Ascending aorta (tissue), 2 donors: ENCODE results near the gene VPS8. TPM values are rescaled to one million over a fixed set of nuclear protein-coding genes. Genes with fewer than 3 reads are reported as not detected.
"Not testable (repeated sequence)": the region's sequence is repeated elsewhere in the genome, so short reads cannot be mapped to it uniquely, and the experiment has no call there.

ENCODE experiments used
- DNase-seq, 2 donors: peaks; one replicate each; pipeline ENCODE4 v3.0.0-alpha.2; 2019; ENCODE audit warnings: low spot score in 2 of 2
- H3K27ac ChIP-seq, 2 donors: fragments of 200-600 bp; sonication (generic); one replicate each; pipeline ENCODE4 v1.5.1; 2016 to 2017; ENCODE audit warnings: mild to moderate bottlenecking in 1 of 2
- H3K27me3 ChIP-seq: fragments of 200-600 bp; sonication (generic); one replicate; pipeline ENCODE4 v1.5.1; 2017
- H3K36me3 ChIP-seq, 2 donors: fragments of 200-600 bp; sonication (generic); one replicate each; pipeline ENCODE4 v1.5.1; 2016
- H3K4me1 ChIP-seq, 2 donors: fragments of 200-600 bp; sonication (generic); one replicate each; pipeline ENCODE4 v1.5.1; 2016 to 2017; ENCODE audit warnings: mild to moderate bottlenecking in 1 of 2
- H3K4me3 ChIP-seq, 2 donors: fragments of 200-600 bp; sonication (generic); one replicate each; pipeline ENCODE4 v1.5.1; 2016 to 2017; ENCODE audit warnings: mild to moderate bottlenecking in 1 of 2
- H3K9me3 ChIP-seq, 2 donors: fragments of 200-600 bp; sonication (generic); one replicate each; pipeline ENCODE4 v1.5.1; 2016
- intact Hi-C: fragments of 100-400 bp; cut with DNase I; formaldehyde crosslinking; loops from one replicate; pipeline ENCODE4 v1.15.1; 2023
- total RNA-seq: library from RNA; depleted of rRNA; stranded (reverse); fragments of >200 nt; gene quantifications from one replicate; pipeline ENCODE4 v1.1.0, GENCODE V29; 2016
- TF ChIP-seq, protein P1 (sequence below), 3 experiments: fragments of 200-600 bp in 2 of 3; fragments of 450-650 bp in 1 of 3; sonication (generic) in 2 of 3; IDR thresholded peaks; one replicate each; pipeline ENCODE4 v1.5.1; 2016 to 2019; ENCODE audit warnings: antibody characterized with exemption in 3 of 3, mild to moderate bottlenecking in 1 of 3, moderate library complexity in 1 of 3

VPS8 gene
- total RNA-seq, 1 donor from 2014 or later: 24.9 TPM

DNA sequence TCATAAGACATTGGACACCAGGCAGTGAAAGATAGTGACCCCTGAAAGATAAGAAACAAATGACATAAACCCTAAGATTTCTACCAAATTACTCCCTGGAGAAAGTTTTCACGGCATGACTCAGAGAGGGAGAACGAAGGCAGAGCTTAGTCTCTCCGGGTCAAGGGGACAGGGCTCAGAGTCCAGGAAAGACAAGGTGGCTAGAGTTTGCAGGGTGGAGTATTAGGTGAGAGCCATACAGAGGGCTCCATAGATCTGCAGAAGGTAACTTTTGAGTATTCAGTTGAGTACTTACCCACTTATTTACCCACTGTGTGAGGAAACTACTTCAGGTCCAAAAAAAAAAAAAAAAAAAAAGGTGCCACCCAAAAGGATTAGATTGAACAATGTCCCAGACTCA is 197.7 kb downstream of the VPS8 start:
- no peaks in the 10 kb centered on the region for H3K4me1 ChIP-seq
- intact Hi-C loops: no loop called here
- H3K9me3 ChIP-seq: peaks cover 0 to 27% of the 10 kb centered on the region in 2 donors
- no peak overlapping the region for H3K27ac ChIP-seq
- H3K4me3 ChIP-seq: no peak overlapping the region
- no peak for DNase-seq
- TF ChIP-seq, protein P1, sequence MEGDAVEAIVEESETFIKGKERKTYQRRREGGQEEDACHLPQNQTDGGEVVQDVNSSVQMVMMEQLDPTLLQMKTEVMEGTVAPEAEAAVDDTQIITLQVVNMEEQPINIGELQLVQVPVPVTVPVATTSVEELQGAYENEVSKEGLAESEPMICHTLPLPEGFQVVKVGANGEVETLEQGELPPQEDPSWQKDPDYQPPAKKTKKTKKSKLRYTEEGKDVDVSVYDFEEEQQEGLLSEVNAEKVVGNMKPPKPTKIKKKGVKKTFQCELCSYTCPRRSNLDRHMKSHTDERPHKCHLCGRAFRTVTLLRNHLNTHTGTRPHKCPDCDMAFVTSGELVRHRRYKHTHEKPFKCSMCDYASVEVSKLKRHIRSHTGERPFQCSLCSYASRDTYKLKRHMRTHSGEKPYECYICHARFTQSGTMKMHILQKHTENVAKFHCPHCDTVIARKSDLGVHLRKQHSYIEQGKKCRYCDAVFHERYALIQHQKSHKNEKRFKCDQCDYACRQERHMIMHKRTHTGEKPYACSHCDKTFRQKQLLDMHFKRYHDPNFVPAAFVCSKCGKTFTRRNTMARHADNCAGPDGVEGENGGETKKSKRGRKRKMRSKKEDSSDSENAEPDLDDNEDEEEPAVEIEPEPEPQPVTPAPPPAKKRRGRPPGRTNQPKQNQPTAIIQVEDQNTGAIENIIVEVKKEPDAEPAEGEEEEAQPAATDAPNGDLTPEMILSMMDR (IDR thresholded peaks at IDR 0.05): no peak
- H3K36me3 ChIP-seq: no peaks in the 10 kb centered on the region
- H3K27me3 ChIP-seq: no peaks in the 10 kb centered on the region

DNA sequence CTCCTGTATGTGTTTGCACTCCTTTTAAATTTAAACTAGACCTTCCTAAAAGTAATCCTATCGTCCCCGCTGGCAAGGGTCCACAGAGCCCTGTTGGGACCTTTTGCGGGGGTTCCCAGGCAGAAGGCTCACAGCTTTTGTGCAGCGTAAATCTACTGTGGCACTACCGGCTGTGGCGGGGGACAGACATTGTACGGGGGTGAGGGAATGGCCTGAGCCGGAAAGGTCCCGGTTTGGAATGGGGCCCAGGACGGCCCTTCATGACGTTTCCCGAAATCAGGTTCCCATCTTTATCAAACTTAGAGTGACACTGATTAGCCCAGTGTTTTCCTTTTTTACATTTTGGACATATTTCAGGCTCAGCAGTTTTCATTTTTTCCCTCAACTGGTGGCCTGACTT is 205.6 kb downstream of the VPS8 start:
- Histone ChIP-seq H3K27ac (peak overlapping the region in 1 of 2 donors; percentile 11), H3K4me3 (peak overlapping the region in 1 of 2 donors; percentile 42)
- H3K4me1 ChIP-seq, H3K9me3 ChIP-seq, H3K27me3 ChIP-seq, intact Hi-C loops, DNase-seq, H3K36me3 ChIP-seq: not testable (repeated sequence)

DNA sequence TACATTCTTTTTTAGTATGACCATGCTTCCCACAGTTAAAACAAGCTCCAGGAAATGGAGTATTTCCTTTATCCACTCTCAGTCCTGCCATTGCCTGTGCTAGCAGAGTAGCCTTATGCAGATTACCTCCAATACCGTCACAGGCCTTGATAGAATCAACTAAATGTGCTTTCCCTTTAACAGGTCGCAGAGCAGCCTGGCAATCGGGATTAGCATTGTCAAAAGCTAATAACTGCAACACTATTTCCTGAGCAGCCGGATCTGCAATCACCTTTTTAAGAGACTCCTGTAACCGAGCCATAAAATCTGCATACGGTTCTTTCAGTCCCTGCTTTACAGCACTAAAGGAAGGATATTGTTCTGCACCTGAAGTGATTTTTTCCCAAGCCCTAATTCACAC is 206.0 kb downstream of the VPS8 start:
- H3K4me3 ChIP-seq: peak overlapping the region in 1 of 2 donors; percentile 42
- H3K27ac ChIP-seq, H3K4me1 ChIP-seq, H3K27me3 ChIP-seq, H3K36me3 ChIP-seq, intact Hi-C loops, DNase-seq, H3K9me3 ChIP-seq: not testable (repeated sequence)

DNA sequence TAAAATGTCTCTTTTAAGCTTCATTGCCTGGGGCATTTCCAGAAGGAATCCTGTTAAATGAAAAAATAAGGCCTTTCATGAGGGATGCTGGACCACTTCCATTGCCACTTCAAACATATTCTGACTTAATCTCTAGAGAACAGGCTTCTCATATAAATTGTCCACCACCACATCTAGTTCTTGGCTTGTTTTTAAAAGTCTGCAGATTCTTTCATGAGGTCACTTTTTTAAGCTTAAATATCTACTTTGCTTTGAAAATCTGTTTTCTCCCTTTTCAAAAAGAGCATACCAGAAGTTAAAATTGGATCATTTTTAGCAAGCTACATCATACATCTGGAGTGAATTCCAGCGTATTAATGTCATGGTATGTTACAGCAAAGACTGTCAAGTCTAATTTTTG is 209.3 kb downstream of the VPS8 start:
- no peak overlapping the region for H3K27ac ChIP-seq
- intact Hi-C loops: no loop called here
- H3K4me3 ChIP-seq: no peak overlapping the region
- H3K9me3 ChIP-seq: no peaks in the 10 kb centered on the region
- no peak for DNase-seq
- TF ChIP-seq, protein P1 (IDR thresholded peaks at IDR 0.05): no peak
- H3K4me1 ChIP-seq: no peaks in the 10 kb centered on the region
- no peaks in the 10 kb centered on the region for H3K27me3 ChIP-seq
- peaks cover 4 to 5% of the 10 kb centered on the region in 2 donors for H3K36me3 ChIP-seq

DNA sequence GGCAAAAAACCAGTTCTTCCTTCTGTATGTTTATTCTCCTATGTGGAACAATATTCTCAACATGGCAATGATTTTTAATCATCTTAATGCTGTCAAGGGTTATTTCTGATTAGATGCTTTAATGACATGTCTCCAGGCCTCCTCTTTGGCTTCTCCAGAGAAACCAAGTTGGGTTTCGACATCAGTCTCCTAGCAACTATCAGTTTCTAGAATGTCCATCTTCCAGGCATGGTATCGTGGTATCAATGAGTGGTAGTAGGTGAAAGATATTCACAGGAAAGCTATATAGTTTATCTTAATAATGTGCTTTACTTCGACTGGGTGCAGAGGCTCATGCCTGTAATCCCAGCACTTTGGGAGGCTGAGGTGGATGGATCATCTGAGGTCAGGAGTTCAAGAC is 212.4 kb downstream of the VPS8 start:
- Histone ChIP-seq H3K4me1 (no peaks in the 10 kb centered on the region), H3K4me3 (no peak overlapping the region), H3K27ac (no peak overlapping the region), H3K36me3 (peaks cover 4 to 14% of the 10 kb centered on the region in 2 donors), H3K9me3 (no peaks in the 10 kb centered on the region), H3K27me3 (no peaks in the 10 kb centered on the region)
- TF ChIP-seq, protein P1 (IDR thresholded peaks at IDR 0.05): no peak
- no peak for DNase-seq
- intact Hi-C loops: no loop called here

DNA sequence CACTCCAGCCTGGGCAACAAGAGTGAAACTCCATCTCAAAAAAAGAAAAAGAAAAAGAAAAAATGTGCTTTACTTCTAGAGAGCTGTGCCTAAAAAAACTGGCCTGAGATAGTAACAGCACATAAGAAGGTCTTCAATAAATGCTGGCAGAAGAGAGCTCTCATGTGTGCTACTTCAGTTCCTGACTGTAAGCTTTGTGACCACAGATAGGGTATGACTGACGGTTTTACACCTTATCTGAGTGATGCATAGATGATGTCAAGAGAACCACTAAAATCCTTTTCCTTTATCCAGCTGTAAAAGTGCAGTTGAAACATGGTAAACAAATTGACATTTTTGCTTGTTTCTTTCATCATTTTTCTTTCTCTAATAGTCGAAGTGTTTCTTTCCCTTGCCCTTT is 213.0 kb downstream of the VPS8 start:
- Histone ChIP-seq H3K27me3 (no peaks in the 10 kb centered on the region), H3K9me3 (no peaks in the 10 kb centered on the region), H3K27ac (no peak overlapping the region), H3K4me1 (no peaks in the 10 kb centered on the region), H3K4me3 (no peak overlapping the region), H3K36me3 (peaks cover 4 to 20% of the 10 kb centered on the region in 2 donors)
- intact Hi-C loops: no loop called here
- DNase-seq: no peak
- TF ChIP-seq, protein P1 (IDR thresholded peaks at IDR 0.05): no peak

DNA sequence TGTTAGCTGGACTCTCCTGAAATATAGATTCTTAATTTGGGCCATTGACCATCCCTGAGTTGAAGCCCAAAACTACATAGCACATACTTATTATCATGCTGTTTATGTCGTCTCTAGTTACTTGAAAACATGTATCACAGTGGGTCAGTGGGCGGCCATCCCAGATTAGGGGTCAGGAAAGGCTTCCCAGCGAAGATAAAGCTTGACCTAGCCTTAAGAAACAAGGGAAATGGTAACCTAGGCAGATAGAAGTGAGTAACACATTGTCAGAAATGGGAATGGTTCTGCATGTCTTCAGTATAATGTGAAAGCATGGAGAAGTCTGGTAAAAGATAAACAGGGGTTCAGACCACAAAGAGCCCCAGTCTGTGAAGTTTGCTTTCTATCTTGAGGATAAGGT is 216.2 kb downstream of the VPS8 start:
- Histone ChIP-seq H3K4me1 (no peaks in the 10 kb centered on the region), H3K4me3 (no peak overlapping the region), H3K27ac (no peak overlapping the region), H3K36me3 (peaks cover 4 to 29% of the 10 kb centered on the region in 2 donors), H3K9me3 (no peaks in the 10 kb centered on the region), H3K27me3 (no peaks in the 10 kb centered on the region)
- no peak for DNase-seq
- intact Hi-C loops: no loop called here
- TF ChIP-seq, protein P1 (IDR thresholded peaks at IDR 0.05): no peak
